ENCODE results near the gene RPA3.

RPA3 gene

DNA sequence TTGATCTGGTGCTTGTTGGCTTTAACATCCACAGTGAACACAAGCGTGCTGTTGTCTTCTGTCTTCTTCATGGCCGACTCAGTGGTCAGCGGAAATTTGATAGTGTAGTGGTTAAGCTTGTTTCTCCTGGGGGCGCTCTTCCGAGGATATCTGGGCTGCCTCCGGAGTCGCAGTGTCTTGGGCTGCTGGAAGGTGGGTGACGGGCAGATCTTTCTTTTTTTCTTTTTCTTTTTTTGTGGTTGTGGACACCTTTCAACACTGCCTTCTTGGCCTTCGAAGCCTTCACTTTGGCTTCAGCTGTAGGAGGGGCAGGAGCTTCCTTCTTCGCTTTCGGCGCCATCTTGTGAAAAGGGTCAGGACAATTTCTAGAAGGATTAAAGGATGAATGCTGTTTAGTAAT lies 23.8 kb upstream of the RPA3 start:
- Mint-ChIP-seq H3K36me3 (peaks cover 5 to 8% of the 10 kb centered on the region in 2 donors), H3K4me3 (no peak overlapping the region), H3K27me3 (no peaks in the 10 kb centered on the region), H3K4me1 (peaks cover 11 to 33% of the 10 kb centered on the region in 2 donors), H3K27ac (no peak overlapping the region), H3K9me3 (peaks cover 0 to 2% of the 10 kb centered on the region in 2 donors)
- DNase-seq (no peak), ATAC-seq (replicated peaks) (no peak)

DNA sequence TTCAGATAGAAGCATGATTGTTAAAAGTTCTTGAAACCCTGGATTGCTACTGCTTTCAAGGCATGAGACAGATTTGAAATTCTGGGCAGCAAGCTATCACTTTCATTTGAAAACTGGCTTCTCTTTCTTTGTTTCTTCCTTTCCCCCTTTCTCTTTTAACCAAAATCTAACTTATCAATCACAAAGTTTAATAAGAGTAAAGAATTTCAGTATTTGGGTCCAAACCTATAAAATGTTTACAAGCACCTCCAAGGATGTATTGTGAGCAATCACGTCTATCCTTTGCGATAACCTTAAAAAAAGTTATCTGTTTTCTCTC lies 21.6 kb upstream of the RPA3 start:
- Mint-ChIP-seq H3K9me3 (no peaks in the 10 kb centered on the region), H3K27me3 (no peaks in the 10 kb centered on the region), H3K36me3 (peaks cover 5 to 8% of the 10 kb centered on the region in 2 donors), H3K4me1 (peaks cover 5 to 27% of the 10 kb centered on the region in 2 donors), H3K27ac (no peak overlapping the region), H3K4me3 (no peak overlapping the region)
- ATAC-seq (replicated peaks) (no peak), DNase-seq (no peak)

DNA sequence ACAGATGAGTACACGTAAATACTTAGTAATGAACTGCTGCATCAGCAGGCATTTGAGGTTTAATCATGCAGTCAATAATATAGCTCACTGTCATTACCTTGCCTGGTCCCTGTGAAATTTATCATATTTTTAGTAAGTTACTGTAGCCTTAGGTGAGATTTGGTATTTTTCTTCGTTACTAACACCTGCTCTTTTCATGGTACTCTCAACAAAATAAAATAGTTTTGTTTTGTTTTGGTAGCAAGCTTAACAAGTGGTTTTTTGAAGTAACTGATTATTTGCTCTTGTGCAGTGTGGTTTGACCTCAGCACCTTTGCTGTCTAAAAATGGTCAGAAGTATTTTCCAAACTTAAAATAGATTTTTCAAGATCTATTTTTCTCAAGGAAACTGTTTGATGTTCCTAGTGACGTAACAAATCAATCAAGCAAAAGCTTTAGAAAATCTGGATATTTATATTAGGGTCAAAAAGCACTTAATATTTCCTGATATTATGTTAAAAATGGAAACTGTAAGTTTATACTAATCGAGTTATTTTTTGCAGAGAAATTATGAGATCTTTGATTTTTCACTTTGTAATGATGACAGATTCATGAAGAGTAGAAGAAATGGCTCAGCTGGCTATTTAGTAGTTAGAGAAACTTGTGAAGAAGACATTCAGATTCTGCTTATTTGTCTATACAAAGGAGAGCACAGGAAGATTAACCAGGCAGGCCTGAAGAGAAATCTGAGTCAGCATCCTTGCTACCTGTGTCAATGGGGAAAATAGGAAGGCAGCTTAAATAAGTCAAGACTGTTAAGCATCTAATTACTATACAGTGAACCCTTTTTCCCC lies 21.0 kb upstream of the RPA3 start:
- Mint-ChIP-seq H3K36me3 (peaks cover 5 to 8% of the 10 kb centered on the region in 2 donors), H3K4me3 (no peak overlapping the region)

DNA sequence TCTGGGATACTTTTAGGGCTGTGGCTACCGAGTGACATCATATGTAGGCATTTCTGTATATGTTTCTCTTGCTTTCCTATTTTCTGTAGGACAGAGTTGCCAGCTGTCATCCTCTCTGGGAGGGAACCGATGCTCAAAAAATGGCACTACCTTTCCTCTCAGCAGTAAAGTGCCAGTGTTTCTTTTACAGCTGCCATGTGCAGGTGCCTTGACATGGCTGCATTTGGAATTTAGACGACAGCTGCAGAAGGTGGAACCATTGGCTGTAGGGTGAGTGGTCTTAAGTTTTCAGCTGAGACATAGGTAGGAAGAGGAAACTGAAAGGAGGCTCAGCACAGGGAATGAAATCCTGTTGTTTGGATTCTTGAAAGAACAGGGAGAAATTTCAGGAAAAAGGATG lies 20.2 kb upstream of the RPA3 start:
- Mint-ChIP-seq H3K9me3 (no peaks in the 10 kb centered on the region), H3K27me3 (no peaks in the 10 kb centered on the region), H3K4me1 (peaks cover 7 to 30% of the 10 kb centered on the region in 2 donors), H3K4me3 (no peak overlapping the region), H3K36me3 (peaks cover 5 to 8% of the 10 kb centered on the region in 2 donors), H3K27ac (no peak overlapping the region)
- DNase-seq (no peak), ATAC-seq (replicated peaks) (no peak)

More for the DNA sequence above, 21.0 kb upstream of the RPA3 start:
- Mint-ChIP-seq H3K4me1 (peaks cover 7 to 30% of the 10 kb centered on the region in 2 donors), H3K27me3 (no peaks in the 10 kb centered on the region), H3K27ac (no peak overlapping the region), H3K9me3 (no peaks in the 10 kb centered on the region)
- no peak for ATAC-seq (replicated peaks)
- no peak for DNase-seq

DNA sequence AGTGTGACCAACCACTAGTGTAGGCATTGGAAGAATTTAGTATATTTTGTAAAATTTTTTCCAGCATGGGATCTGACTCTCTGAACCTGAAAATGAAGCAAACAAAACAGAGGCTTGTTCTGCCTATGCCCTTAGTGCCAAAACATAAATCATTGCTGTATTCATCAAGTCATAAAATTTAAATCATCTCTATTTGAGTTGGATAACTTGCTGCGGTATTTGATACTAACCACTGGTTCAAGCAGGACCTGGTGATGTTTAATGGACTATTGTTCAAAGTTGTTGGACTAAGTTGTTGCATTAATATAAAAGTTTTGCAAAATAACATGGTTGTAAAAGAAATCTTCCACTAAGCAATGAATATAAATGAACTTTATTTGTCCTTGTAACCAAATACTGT lies 19.8 kb upstream of the RPA3 start:
- Mint-ChIP-seq H3K27ac (no peak overlapping the region), H3K27me3 (no peaks in the 10 kb centered on the region), H3K4me1 (peaks cover 7 to 30% of the 10 kb centered on the region in 2 donors), H3K9me3 (no peaks in the 10 kb centered on the region), H3K36me3 (peaks cover 5 to 8% of the 10 kb centered on the region in 2 donors), H3K4me3 (no peak overlapping the region)
- ATAC-seq (replicated peaks) (no peak), DNase-seq (no peak)

DNA sequence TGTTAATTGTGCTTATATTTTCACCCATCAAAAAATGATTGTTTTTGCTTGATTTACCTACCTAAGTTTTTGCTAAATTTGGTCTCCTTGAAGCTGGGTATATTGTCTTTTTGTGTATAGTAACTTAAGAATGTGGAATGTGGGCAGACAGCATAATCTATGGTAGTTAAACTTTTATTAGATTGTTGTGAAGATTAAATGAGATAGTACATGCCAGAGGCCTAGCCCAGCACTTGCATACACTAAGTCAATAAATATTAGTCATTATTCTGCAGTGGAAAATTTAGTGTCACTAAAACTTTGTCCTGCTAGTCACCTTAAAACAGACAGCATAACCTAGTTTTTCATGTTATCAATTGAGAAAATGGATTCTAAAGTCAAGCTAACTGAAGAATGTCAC lies 19.3 kb upstream of the RPA3 start:
- Mint-ChIP-seq H3K4me1 (peaks cover 7 to 30% of the 10 kb centered on the region in 2 donors), H3K27ac (no peak overlapping the region), H3K36me3 (peaks cover 5 to 8% of the 10 kb centered on the region in 2 donors), H3K9me3 (no peaks in the 10 kb centered on the region), H3K4me3 (no peak overlapping the region), H3K27me3 (no peaks in the 10 kb centered on the region)
- no peak for DNase-seq
- ATAC-seq (replicated peaks) = no peak

DNA sequence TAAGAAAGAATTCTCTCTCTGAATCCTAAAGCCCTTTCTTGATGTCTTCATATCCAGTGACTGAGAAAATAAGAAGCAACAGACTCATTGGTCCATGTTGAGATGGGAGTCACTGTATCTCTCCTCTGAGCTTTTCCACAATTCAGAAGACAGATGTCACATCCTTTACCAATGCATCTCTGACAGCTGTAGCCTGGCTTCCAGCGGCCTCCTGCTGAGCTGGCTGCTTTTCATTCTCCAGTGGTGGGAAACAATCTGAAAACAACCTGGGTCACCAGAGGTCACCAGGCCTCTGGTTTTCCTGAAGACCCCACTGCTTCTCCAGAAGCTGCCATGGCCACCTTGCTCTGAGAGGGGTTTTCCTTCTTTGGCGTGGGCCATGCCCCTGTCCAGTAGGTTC lies 18.3 kb upstream of the RPA3 start:
- no peaks in the 10 kb centered on the region for H3K27me3 Mint-ChIP-seq
- H3K27ac Mint-ChIP-seq = no peak overlapping the region
- no peak overlapping the region for H3K4me3 Mint-ChIP-seq
- DNase-seq (no peak), ATAC-seq (replicated peaks) (no peak)
- H3K36me3 Mint-ChIP-seq = peaks cover 0 to 3% of the 10 kb centered on the region in 2 donors
- no peaks in the 10 kb centered on the region for H3K9me3 Mint-ChIP-seq
- H3K4me1 Mint-ChIP-seq = peaks cover 7 to 30% of the 10 kb centered on the region in 2 donors

DNA sequence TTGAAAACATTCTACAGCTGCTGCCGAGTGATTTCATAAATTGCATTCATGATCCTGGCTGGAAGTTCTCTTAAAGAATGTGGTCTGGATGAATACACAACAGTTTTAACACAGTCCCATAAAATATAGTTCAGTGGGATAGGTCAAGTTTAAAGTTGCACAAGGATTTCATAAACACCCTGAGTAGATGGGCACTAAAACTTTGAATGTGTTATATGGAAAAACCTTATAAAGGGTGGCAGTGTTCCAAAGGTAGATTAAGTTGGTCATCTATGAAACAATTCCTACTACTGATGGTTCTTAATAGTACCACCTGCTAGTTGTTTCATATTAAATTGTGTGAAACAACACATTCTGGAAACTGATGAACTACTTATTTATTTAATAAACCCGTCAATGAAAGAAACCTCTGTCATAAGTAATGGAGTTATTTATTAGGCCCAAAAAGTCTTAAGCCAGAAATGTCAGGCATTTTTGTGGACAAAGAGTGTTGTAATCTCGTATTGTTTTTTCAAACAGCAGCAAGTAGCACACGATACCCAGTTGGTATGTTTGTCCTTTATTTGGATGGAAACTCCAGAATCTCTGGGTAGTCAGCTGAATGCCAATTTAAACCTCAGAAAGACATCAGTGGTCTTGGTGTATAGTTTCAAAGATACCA lies 14.3 kb upstream of the RPA3 start:
- peaks cover 5 to 13% of the 10 kb centered on the region in 2 donors for H3K4me1 Mint-ChIP-seq
- ATAC-seq (replicated peaks) (no peak), DNase-seq (no peak)
- H3K27me3 Mint-ChIP-seq = no peaks in the 10 kb centered on the region
- H3K27ac Mint-ChIP-seq = no peak overlapping the region
- no peak overlapping the region for H3K4me3 Mint-ChIP-seq
- no peaks in the 10 kb centered on the region for H3K9me3 Mint-ChIP-seq
- H3K36me3 Mint-ChIP-seq = peaks cover 0 to 2% of the 10 kb centered on the region in 2 donors

DNA sequence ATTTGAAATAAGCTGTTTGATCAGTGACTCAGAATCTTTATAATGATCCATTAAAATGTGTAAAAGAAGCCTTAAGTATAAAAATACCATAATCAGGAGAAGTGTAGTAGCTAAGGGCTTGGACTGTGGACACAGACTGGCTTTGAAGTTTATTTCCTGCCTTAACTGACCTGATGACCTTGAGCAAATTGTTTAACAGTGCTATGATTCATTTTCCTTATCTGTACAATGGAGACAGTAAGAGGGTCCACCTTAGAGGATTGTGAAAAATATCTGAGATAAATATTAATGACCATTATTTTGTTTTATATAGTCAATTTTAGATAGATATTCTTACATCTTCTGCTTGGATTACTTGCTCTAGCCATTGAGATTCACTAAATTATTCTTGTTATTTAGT lies 13.3 kb upstream of the RPA3 start:
- ATAC-seq (replicated peaks) (no peak), DNase-seq (no peak)
- no peak overlapping the region for H3K27ac Mint-ChIP-seq
- H3K36me3 Mint-ChIP-seq = peaks cover 0 to 2% of the 10 kb centered on the region in 2 donors
- no peaks in the 10 kb centered on the region for H3K27me3 Mint-ChIP-seq
- no peak overlapping the region for H3K4me3 Mint-ChIP-seq
- H3K4me1 Mint-ChIP-seq = peaks cover 7 to 21% of the 10 kb centered on the region in 2 donors
- no peaks in the 10 kb centered on the region for H3K9me3 Mint-ChIP-seq

DNA sequence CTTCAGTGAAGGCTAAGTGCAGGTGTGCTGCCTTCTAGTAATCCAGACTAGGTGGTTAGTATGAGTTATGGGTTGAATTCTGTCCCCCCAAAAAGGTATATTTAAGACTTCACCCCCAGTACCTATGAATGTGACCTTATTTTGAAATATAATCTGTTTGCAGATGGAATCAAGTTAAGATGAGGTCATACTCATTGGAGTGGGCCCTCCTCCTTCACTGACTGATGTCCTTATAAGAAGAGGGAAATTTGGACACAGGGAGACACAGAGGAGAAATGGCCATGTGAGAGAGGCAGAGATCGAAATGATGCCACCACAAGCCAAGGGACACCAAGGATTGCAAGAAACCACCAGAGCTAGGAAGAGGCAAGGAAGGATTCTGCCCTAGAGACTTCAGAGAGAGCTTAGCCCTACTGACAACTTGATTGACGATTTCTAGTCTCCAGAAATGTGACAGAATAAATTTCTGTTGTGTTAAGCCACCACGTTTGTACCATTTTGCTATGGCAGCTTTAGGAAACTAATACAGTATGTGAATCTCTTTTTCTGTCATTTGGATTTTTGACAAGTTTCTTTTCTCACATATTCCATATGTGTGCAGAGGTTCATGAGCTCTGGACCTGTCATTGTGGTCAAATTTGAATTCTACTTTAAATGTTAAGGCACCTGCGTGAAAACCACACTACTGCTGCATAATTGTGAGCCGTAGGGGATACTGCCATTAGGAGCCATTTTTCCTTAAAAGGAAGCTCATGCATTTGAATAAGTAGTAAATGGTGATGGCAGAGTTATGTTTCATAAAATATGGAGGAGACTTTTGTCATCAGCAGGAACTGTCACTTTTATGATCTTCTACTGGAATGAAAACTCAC lies 2.6 kb upstream of the RPA3 start:
- Mint-ChIP-seq H3K36me3 (peaks cover 11 to 27% of the 10 kb centered on the region in 2 donors), H3K27ac (no peak overlapping the region), H3K4me1 (peaks cover 4 to 5% of the 10 kb centered on the region in 2 donors), H3K9me3 (peaks cover 3 to 5% of the 10 kb centered on the region in 2 donors), H3K27me3 (no peaks in the 10 kb centered on the region), H3K4me3 (no peak overlapping the region)
- no peak for DNase-seq
- ATAC-seq (replicated peaks) = no peak

DNA sequence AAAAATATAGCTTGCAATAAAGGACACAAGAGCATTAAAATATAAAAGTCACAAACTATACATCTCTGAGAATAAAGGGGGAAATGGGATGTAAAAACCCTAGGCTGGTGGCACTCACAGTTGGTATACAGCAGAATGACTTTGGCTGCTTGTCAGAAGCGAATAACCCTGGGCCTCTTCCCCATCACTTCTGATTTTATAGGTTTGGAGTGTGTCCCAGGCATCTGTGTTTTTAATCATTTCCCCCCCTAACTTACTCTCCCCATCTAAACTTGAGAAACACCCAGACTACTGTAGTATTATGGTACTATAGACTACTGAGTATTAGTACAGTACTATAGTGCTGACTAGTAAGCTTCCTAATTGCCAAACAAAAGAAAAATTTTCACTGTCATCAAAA lies 1.8 kb upstream of the RPA3 start:
- H3K27ac Mint-ChIP-seq = no peak overlapping the region
- H3K9me3 Mint-ChIP-seq = peaks cover 0 to 1% of the 10 kb centered on the region in 2 donors
- DNase-seq = no peak

DNA sequence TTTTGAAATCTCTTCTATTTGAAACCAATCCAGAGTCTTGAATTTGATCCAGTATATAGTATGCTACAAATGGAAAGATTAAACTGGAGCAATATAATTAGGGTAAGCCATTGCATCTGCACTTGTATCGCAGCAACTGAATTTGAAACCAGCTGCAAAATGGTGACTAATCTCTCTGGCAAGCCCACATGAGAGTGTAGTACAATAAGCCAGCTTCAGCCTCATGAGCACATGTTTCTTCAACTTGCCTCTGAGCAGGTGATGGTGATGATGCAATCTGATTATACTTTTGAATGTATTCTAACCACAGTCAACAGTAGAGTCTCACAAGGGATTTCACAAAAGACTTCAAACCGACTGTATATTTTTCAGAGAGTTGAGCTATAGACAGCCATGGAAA lies 829 bp upstream of the RPA3 start:
- H3K27ac Mint-ChIP-seq = no peak overlapping the region
- DNase-seq (no peak), ATAC-seq (replicated peaks) (peak; percentile 75 to 95)
- peaks cover 0 to 2% of the 10 kb centered on the region in 2 donors for H3K4me1 Mint-ChIP-seq
- peaks cover 4 to 16% of the 10 kb centered on the region in 2 donors for H3K36me3 Mint-ChIP-seq
- H3K27me3 Mint-ChIP-seq = no peaks in the 10 kb centered on the region
- peaks cover 0 to 1% of the 10 kb centered on the region in 2 donors for H3K9me3 Mint-ChIP-seq
- no peak overlapping the region for H3K4me3 Mint-ChIP-seq

More for the DNA sequence above, 1.8 kb upstream of the RPA3 start:
- peaks cover 4 to 20% of the 10 kb centered on the region in 2 donors for H3K36me3 Mint-ChIP-seq
- no peak for ATAC-seq (replicated peaks)
- H3K27me3 Mint-ChIP-seq = no peaks in the 10 kb centered on the region
- no peak overlapping the region for H3K4me3 Mint-ChIP-seq
- H3K4me1 Mint-ChIP-seq = peaks cover 0 to 2% of the 10 kb centered on the region in 2 donors

DNA sequence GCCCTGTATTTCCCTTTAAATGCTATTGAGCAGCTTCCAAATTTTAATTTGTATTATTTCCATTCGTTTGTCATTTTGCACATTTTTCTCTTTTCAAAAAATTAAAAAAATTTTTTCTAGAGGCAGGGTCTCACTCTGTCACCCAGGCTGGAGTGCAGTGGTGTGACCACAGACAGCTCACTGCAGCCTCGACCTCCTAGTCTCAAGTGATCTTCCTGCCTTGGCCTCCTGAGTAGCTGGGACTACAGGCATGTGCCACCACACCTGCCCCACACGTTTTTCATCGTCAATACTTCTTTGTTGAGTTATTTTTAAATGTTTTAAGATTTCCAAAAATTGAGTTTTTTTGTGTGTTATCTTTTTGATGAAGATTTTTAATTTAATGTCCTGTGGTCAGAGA lies 4.7 kb downstream of the RPA3 start:
- Mint-ChIP-seq H3K27ac (no peak overlapping the region), H3K9me3 (no peaks in the 10 kb centered on the region), H3K27me3 (no peaks in the 10 kb centered on the region), H3K4me3 (no peak overlapping the region), H3K36me3 (peaks cover 2 to 14% of the 10 kb centered on the region in 2 donors), H3K4me1 (peaks cover 8 to 21% of the 10 kb centered on the region in 2 donors)
- ATAC-seq (replicated peaks) = no peak
- no peak for DNase-seq

DNA sequence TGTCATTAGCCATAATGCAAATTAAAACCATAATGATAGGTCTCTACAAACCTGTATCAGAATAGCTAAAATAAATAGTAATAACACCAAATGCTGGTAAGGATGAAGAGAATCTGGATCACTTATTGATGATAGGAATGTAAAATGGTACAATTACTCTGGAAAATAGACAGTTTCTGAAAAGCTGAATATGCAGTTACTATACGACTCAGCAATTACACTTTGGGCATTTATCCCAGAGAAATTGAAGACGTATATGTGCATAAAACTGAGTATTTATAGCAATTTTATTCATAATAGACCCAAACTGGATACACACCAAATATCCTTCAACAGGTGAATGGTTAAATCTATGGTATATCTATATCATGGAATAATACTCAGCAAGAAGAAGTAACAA lies 7.9 kb downstream of the RPA3 start:
- Mint-ChIP-seq H3K4me1 (peaks cover 13 to 40% of the 10 kb centered on the region in 2 donors), H3K4me3 (no peak overlapping the region), H3K9me3 (no peaks in the 10 kb centered on the region), H3K36me3 (peaks cover 2 to 7% of the 10 kb centered on the region in 2 donors), H3K27ac (no peak overlapping the region), H3K27me3 (no peaks in the 10 kb centered on the region)
- ATAC-seq (replicated peaks) (no peak), DNase-seq (no peak)
